Heart left ventricle (tissue), 16 donors: ENCODE measurements around the gene DOCK4. TPM values are rescaled to one million over a fixed set of nuclear protein-coding genes. Genes with fewer than 3 reads are reported as not detected.

Experiments
- ATAC-seq, 4 donors: fragments of 200-7000 bp; cut with Tn5 transposase; one replicate each; pipeline ENCODE4 v1.9.1; 2020 to 2022; ENCODE audit warnings: moderate library complexity in 4 of 4, mild to moderate bottlenecking in 3 of 4, moderate number of reproducible peaks in 1 of 4
- DNase-seq, 5 donors: peaks; one replicate each; pipeline ENCODE4 v3.0.0-alpha.2; 2020
- H3K27ac ChIP-seq, 12 donors: fragments of 200-600 bp; sonication (generic) in 4 of 12; one replicate each; pipeline versions ENCODE4 v1.5.0 to v1.8.0; 2016 to 2022; ENCODE audit warnings: mild to moderate bottlenecking in 2 of 12
- H3K27me3 ChIP-seq, 9 donors: fragments of 200-600 bp; sonication (generic) in 2 of 9; one replicate each; pipeline versions ENCODE4 v1.5.1 to v1.8.0; 2016 to 2022; ENCODE audit warnings: mild to moderate bottlenecking in 3 of 9
- H3K36me3 ChIP-seq, 9 donors: fragments of 200-600 bp; sonication (generic) in 2 of 9; one replicate each; pipeline versions ENCODE4 v1.5.0 to v1.8.0; 2018 to 2022; ENCODE audit warnings: mild to moderate bottlenecking in 2 of 9
- H3K4me1 ChIP-seq, 12 donors: fragments of 200-600 bp; sonication (generic) in 4 of 12; one replicate each; pipeline versions ENCODE4 v1.5.0 to v1.8.0; 2016 to 2022; ENCODE audit warnings: mild to moderate bottlenecking in 3 of 12
- H3K4me3 ChIP-seq, 12 donors: fragments of 200-600 bp; sonication (generic) in 4 of 12; one replicate each; pipeline versions ENCODE4 v1.5.0 to v1.8.0; 2017 to 2022; ENCODE audit warnings: mild to moderate bottlenecking in 9 of 12, moderate library complexity in 4 of 12
- H3K9me3 ChIP-seq, 12 donors: fragments of 200-600 bp; sonication (generic) in 4 of 12; one replicate each; pipeline versions ENCODE4 v1.5.0 to v1.8.0; 2016 to 2022; ENCODE audit warnings: mild to moderate bottlenecking in 1 of 12
- CTCF ChIP-seq, 12 donors: fragments of 200-600 bp; sonication (generic) in 4 of 12; IDR thresholded peaks; one replicate each; pipeline versions ENCODE4 v1.5.0 to v1.8.0; 2018 to 2022; ENCODE audit warnings: antibody characterized with exemption in 12 of 12, mild to moderate bottlenecking in 5 of 12
- POLR2A ChIP-seq, 2 donors: fragments of 450-650 bp; IDR thresholded peaks; one replicate each; pipeline ENCODE4 v1.6.1; 2017; ENCODE audit warnings: antibody characterized with exemption in 2 of 2, mild to moderate bottlenecking in 2 of 2, moderate library complexity in 2 of 2
- WGBS, 4 donors: extraction: QIAGEN DNeasy Blood & Tissue Kit in 2 of 4; methylation state at CpG; one replicate each; pipeline versions ENCODE4 v1.1.5 to v1.1.7; 2013 to 2018; 5-methylcytosine and 5-hydroxymethylcytosine counted together
- intact Hi-C, 10 donors: fragments of 100-400 bp; cut with DNase I; formaldehyde crosslinking; loops; one replicate each; pipeline versions ENCODE4 v1.11.1 to v1.14.2; 2022
- polyA plus RNA-seq, 2 donors: library from polyadenylated mRNA; stranded (reverse); fragments of 200-250 nt; gene quantifications; one replicate each; pipeline ENCODE4 v1.2.3, GENCODE V29; 2013
- total RNA-seq, 9 donors: library from RNA; depleted of rRNA in 2 of 9; stranded (reverse); fragments of >200 nt in 2 of 9; fragmentation: NEBNext Ultra II Directional in 3 of 9; extraction: Animal tissue kit (Norgen Biotek cat#: 25700) in 3 of 9; gene quantifications; one replicate each; pipeline versions ENCODE4 v1.1.0 to v1.2.4, GENCODE V29; 2016 to 2023
- donor health status: ischemic (EF 13 %, LVEDD 7.1; RV severe dilation, severe dysfunction).
- donor health status: healthy with polysubstance abuse.
- donor health status: DM: no; HTN: yes; CAD: no.
- donor health status: DM: no; HTN: no; CAD: no.
- donor health status: ischemic (EF 25% LVEDD 6.9; RV normal size, moderate dysfunction).
- donor health status: ischemic (EF 25% LVEDD 5.7; RV mildly dilated, moderate dysfunction).
- donor health status: healthy.
- donor health status: DM: yes; HTN: yes; CAD: no.
- donor health status: ischemic (EF 35%, LVEDD 5.7; RV mildly dilated, moderate dysfunction).
- donor health status: nonischemic (EF 11% LVEDD 7.7; RV severe dilation, severe dysfunction).
- donor health status: DM: yes; HTN: yes; CAD: no.
- donor health status: PGD.
- donor health status: ischemic (EF 29% LVEDD 5.4; RV normal size, mild dysfunction).
- donor health status: nonischemic (EF 23%, LVEDD 6.1; RV moderate dilation, normal function).

The DOCK4 gene
- total and polyA plus RNA-seq, 11 donors = 5.1 to 40.8 (median 13.1) TPM

- intact Hi-C loops = no loop called here
- ATAC-seq (no peak), DNase-seq (no peak)
- Histone ChIP-seq H3K4me3 (no peak overlapping the region), H3K9me3 (peaks cover 0 to 13% (median 0%) of the 10 kb centered on the region in 12 donors), H3K27me3 (no peaks in the 10 kb centered on the region), H3K36me3 (peaks cover 0 to 24% (median 15%) of the 10 kb centered on the region in 9 donors), H3K4me1 (peaks cover 0 to 10% (median 0%) of the 10 kb centered on the region in 12 donors), H3K27ac (no peak overlapping the region)
- no peak for TF ChIP-seq CTCF (IDR thresholded peaks at IDR 0.05)
- TF ChIP-seq POLR2A (IDR thresholded peaks at IDR 0.05) = no peak
These were observed 416.3 kb downstream of the DOCK4 start for GRCh38 chr7:111789870-111790269.

- Histone ChIP-seq H3K9me3 (peaks cover 0 to 4% (median 0%) of the 10 kb centered on the region in 12 donors), H3K4me3 (no peak overlapping the region), H3K27ac (no peak overlapping the region), H3K27me3 (no peaks in the 10 kb centered on the region), H3K36me3 (peaks cover 0 to 24% (median 15%) of the 10 kb centered on the region in 9 donors), H3K4me1 (peaks cover 0 to 10% (median 0%) of the 10 kb centered on the region in 12 donors)
- intact Hi-C loops = no loop called here
- TF ChIP-seq CTCF (IDR thresholded peaks at IDR 0.05) (no peak), POLR2A (IDR thresholded peaks at IDR 0.05) (no peak)
- DNase-seq (no peak), ATAC-seq (no peak)
- WGBS, 4 donors = 84 to 94% (median 85%) methylated on average over 1 of the region's 1 CpG
These were observed 417.2 kb downstream of the DOCK4 start for GRCh38 chr7:111789048-111789320.

- Histone ChIP-seq H3K9me3 (peaks cover 0 to 3% (median 0%) of the 10 kb centered on the region in 12 donors), H3K27me3 (no peaks in the 10 kb centered on the region), H3K4me1 (peaks cover 0 to 10% (median 0%) of the 10 kb centered on the region in 12 donors), H3K4me3 (no peak overlapping the region), H3K27ac (no peak overlapping the region), H3K36me3 (peaks cover 0 to 24% (median 10%) of the 10 kb centered on the region in 9 donors)
- no peak for DNase-seq
- TF ChIP-seq POLR2A (IDR thresholded peaks at IDR 0.05) = no peak
- intact Hi-C loops = no loop called here
- WGBS, 4 donors = 36 to 44% (median 38%) methylated on average over 9 of the region's 9 CpGs
- no peak for ATAC-seq
These were observed 417.7 kb downstream of the DOCK4 start for GRCh38 chr7:111788286-111789047.

- Histone ChIP-seq H3K27me3 (no peaks in the 10 kb centered on the region), H3K36me3 (peaks cover 0 to 24% (median 6%) of the 10 kb centered on the region in 9 donors), H3K4me3 (no peak overlapping the region), H3K9me3 (no peaks in the 10 kb centered on the region), H3K27ac (no peak overlapping the region), H3K4me1 (peaks cover 0 to 10% (median 0%) of the 10 kb centered on the region in 12 donors)
- 83 to 90% (median 85%) methylated on average over 2 of the region's 2 CpGs for WGBS, 4 donors
- ATAC-seq (no peak), DNase-seq (no peak)
- intact Hi-C loops = no loop called here
- TF ChIP-seq POLR2A (IDR thresholded peaks at IDR 0.05) (no peak), CTCF (IDR thresholded peaks at IDR 0.05) (no peak)
These were observed 418.5 kb downstream of the DOCK4 start for GRCh38 chr7:111787741-111788140.

GRCh38 chr7:111787099-111787498 lies 419.1 kb downstream of the DOCK4 start:
- ATAC-seq = no peak
- Histone ChIP-seq H3K27ac (no peak overlapping the region), H3K27me3 (no peaks in the 10 kb centered on the region), H3K36me3 (peaks cover 0 to 26% (median 6%) of the 10 kb centered on the region in 9 donors), H3K9me3 (no peaks in the 10 kb centered on the region), H3K4me1 (peaks cover 0 to 10% (median 0%) of the 10 kb centered on the region in 12 donors), H3K4me3 (no peak overlapping the region)
- TF ChIP-seq CTCF (IDR thresholded peaks at IDR 0.05) (no peak), POLR2A (IDR thresholded peaks at IDR 0.05) (no peak)
- DNase-seq = no peak
- intact Hi-C loops = no loop called here
